Right cardiac atrium (tissue), 5 donors: ENCODE data around the gene ISG15. TPM values are rescaled to one million over a fixed set of nuclear protein-coding genes. Genes with fewer than 3 reads are reported as not detected.
A peak's percentile ranks its signal among the peaks of the same experiment; 100 is the strongest.
"Not testable (repeated sequence)": the region's sequence is repeated elsewhere in the genome, so short reads cannot be mapped to it uniquely, and the experiment has no call there.

Experiments used
- ATAC-seq, 2 donors: fragments of 200-7000 bp; cut with Tn5 transposase; one replicate each; pipeline versions ENCODE4 v1.8.0 to v1.9.1; 2020; ENCODE audit warnings: moderate library complexity in 2 of 2, mild to moderate bottlenecking in 1 of 2
- DNase-seq, 3 donors: peaks; one replicate each; pipeline ENCODE4 v3.0.0-alpha.2; 2020
- H3K27ac ChIP-seq: one replicate; pipeline ENCODE4 v1.5.1; 2013; ENCODE audit warnings: mild to moderate bottlenecking, low read length, control low read depth, moderate library complexity
- H3K27me3 ChIP-seq: one replicate; pipeline ENCODE4 v1.6.1; 2013; ENCODE audit not compliant: control insufficient read depth, insufficient read depth
- H3K4me1 ChIP-seq: one replicate; pipeline ENCODE4 v1.6.1; 2013; ENCODE audit warnings: low read length; ENCODE audit not compliant: control insufficient read depth, insufficient read depth
- H3K4me3 ChIP-seq: one replicate; pipeline ENCODE4 v1.5.1; 2013; ENCODE audit warnings: low read length, control low read depth
- H3K9me3 ChIP-seq: one replicate; pipeline ENCODE4 v1.6.1; 2013; ENCODE audit warnings: low read length; ENCODE audit not compliant: control insufficient read depth
- WGBS: extraction: QIAGEN DNeasy Blood & Tissue Kit; methylation state at CpG from one replicate; pipeline ENCODE4 v1.1.7; 2013; 5-methylcytosine and 5-hydroxymethylcytosine counted together
- intact Hi-C, 4 donors: fragments of 100-400 bp; cut with DNase I; formaldehyde crosslinking; loops; one replicate each; pipeline versions ENCODE4 v1.11.0 to v1.14.0; 2022 to 2023
- polyA plus RNA-seq: library from polyadenylated mRNA; stranded (reverse); fragments of 200-250 nt; gene quantifications from one replicate; pipeline ENCODE4 v1.2.3, GENCODE V29; 2013
- total RNA-seq, 4 donors: library from RNA; stranded (reverse); fragmentation: NEBNext Ultra II Directional; extraction: Animal tissue kit (Norgen Biotek cat#: 25700); gene quantifications; one replicate each; pipeline ENCODE4 v1.2.1, GENCODE V29; 2021
- donor health status: healthy with polysubstance abuse.
- donor health status: DM: no; HTN: yes; CAD: no.
- donor health status: DM: no; HTN: no; CAD: no.
- donor health status: DM: no; HTN: yes; CAD: no; lungs with severe emphysema.
- donor health status: DM: yes; HTN: yes; CAD: no.

Gene ISG15
- total and polyA plus RNA-seq, 5 donors, result 16.1 to 65.5 (median 24.8) TPM

DNA sequence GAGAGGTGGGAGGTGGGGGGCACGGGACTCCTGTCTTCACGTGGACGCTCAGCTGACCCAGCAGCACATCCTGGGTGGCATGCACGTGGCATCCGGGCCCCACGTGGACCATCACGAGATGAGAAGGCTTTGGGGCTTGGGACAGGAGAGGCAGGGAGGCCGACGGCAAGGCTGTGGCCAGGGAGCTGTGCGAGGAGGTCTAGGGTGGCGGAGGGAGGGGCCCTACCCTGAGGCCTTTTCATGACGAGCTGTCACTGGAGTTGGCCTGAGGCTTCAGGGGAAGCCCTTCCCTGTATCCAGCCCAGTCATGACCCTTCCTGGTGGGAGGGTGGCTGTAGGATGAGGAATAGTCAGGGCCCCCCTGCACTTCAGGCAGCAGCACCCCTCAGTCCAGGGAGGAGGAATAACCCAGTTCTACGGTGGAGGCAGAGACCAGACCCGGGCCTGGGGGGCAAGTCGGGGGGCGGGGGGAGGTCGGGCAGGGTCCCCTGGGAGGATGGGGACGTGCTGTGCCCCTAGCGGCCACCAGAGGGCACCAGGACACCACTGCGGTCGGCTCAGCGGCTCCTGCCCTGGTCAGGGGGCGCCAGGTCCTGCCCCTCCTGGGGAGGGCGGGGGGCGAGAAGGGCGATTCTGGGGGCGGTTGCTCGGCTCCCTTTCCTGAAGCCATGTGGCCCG, 29.4 kb upstream of the ISG15 start:
- no peaks in the 10 kb centered on the region for H3K9me3 ChIP-seq
- 21% methylated on average over 29 of the region's 29 CpGs for WGBS
- H3K4me3 ChIP-seq, result no peak overlapping the region
- DNase-seq, result peak; percentile 51 to 85 (median 82)
- no peak overlapping the region for H3K27ac ChIP-seq
- intact Hi-C loops, result loop anchor here in 2 of 4 donors (2.0 to 5.0 kb wide), 2 partner anchors 15 to 78 kb away; no protein-coding TSS in a partner anchor
- no peaks in the 10 kb centered on the region for H3K27me3 ChIP-seq
- peak; percentile 17 to 18 for ATAC-seq
- no peaks in the 10 kb centered on the region for H3K4me1 ChIP-seq

DNA sequence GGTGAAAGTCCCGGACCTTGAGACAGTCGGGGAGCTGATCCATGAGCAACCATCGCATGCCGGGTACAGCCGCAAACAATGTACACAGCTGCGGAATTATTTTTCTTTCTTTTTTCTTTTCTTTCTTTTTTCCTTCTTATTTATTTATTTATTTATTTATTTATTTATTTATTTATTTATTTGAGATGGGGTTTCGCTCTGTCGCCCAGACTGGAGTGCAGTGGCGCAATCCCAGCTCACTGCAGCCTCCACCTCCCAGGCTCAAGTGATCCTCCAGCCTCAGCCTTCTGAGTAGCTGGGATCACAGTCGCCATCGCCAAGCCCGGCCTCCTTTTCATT, 28.9 kb upstream of the ISG15 start:
- intact Hi-C loops, result loop anchor here in 2 of 4 donors (2.0 to 5.0 kb wide), 2 partner anchors 14 to 78 kb away; no protein-coding TSS in a partner anchor
- WGBS, result 57% methylated on average over 12 of the region's 12 CpGs
- Histone ChIP-seq H3K4me3 (no peak overlapping the region), H3K9me3 (no peaks in the 10 kb centered on the region), H3K27me3 (no peaks in the 10 kb centered on the region), H3K4me1 (no peaks in the 10 kb centered on the region), H3K27ac (no peak overlapping the region)
- ATAC-seq, result no peak
- DNase-seq, result peak in 1 of 3 donors; percentile 25

DNA sequence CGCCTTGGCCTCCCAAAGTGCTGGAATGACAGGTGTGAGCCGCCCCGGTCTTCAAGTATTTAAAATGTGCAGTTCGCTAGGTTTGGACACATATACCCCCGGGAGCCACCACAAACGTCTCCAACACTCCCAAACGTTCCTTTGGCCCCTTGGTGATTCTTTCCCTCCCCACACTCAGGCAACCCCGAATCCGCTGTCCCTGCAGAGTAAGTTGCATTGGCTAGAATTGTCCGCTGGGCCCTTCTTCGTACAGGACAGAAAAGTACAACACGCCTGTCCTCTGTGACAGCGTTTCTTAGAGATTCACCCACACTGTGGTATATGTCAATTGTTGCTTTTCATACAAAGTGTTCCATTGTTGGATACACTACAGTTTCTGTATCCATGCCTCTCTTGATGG, 28.2 kb upstream of the ISG15 start:
- no peaks in the 10 kb centered on the region for H3K27me3 ChIP-seq
- H3K9me3 ChIP-seq, result no peaks in the 10 kb centered on the region
- intact Hi-C loops, result loop anchor here in 3 of 4 donors (2.0 to 5.0 kb wide), 2 partner anchors 14 to 77 kb away; no protein-coding TSS in a partner anchor
- no peak overlapping the region for H3K4me3 ChIP-seq
- H3K27ac ChIP-seq, result no peak overlapping the region
- 76% methylated on average over 13 of the region's 13 CpGs for WGBS
- DNase-seq, result peak in 1 of 3 donors; percentile 19
- H3K4me1 ChIP-seq, result no peaks in the 10 kb centered on the region
- no peak for ATAC-seq

DNA sequence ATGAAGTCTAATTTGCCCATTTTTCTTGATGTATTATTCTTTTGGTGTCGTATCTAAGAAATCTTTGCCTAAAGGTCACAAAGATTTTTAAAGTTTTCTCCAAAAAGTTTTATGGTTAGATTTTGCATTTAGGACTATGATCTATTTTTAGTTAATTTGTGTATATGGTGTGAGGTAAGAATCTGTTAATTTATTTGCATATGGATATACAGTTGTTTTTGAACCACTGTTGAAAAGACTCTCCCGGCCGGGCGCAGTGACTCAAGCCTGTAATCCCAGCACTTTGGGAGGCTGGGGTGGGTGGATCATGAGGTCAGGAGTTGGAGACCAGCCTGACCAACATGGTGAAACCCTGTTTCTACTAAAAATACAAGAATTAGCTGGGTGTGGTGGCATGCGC, 25.2 kb upstream of the ISG15 start:
- intact Hi-C loops, result loop anchor here in 3 of 4 donors (5.0 kb wide), 1 partner anchor 74 kb away; no protein-coding TSS in a partner anchor
- DNase-seq, result peak in 1 of 3 donors; percentile 12
- not testable (repeated sequence) for H3K27ac ChIP-seq, ATAC-seq, H3K4me3 ChIP-seq, H3K4me1 ChIP-seq, H3K9me3 ChIP-seq, H3K27me3 ChIP-seq
- WGBS, result 86% methylated on average over 5 of the region's 5 CpGs

DNA sequence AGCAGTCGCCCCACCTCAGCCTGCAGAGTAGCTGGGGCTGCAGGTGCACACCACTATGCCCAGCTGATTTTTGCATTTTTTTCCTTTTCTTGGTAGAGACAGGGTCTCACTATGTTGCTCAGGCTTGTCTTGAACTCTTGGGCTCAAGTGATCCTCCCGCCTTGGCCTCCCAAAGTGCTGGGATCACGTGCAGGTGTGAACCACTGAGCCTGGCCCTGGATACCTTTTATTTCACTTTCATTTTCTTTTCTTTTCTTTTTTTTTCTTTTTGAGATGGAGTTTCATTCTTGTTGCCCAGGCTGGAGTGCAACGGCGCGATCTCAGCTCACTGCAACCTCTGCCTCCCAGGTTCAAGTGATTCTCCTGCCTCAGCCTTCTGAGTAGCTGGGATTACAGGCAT, 22.0 kb upstream of the ISG15 start:
- ATAC-seq, DNase-seq, H3K9me3 ChIP-seq, H3K27me3 ChIP-seq, intact Hi-C loops, H3K27ac ChIP-seq, H3K4me3 ChIP-seq, H3K4me1 ChIP-seq: not testable (repeated sequence)
- 92% methylated on average over 6 of the region's 6 CpGs for WGBS

DNA sequence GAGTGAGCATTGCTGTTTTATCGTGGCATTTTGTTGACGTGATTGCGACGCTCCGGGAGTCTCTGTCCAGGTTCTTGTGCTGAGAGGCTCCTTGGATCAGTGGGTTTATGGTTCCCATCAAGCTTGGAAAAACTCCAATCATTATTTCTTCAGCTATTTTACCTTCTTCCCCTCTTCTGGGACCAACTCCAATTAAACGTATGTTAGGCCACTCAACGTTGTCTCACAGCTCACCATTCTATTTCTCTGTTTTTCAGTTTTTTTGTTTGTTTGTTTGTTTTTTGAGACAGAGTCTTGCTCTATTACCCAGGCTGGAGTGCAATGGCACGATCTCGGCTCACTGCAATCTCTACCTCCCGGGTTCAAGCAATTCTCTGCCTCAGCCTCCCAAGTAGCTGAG, 21.4 kb upstream of the ISG15 start:
- Histone ChIP-seq H3K27me3 (no peaks in the 10 kb centered on the region), H3K4me3 (no peak overlapping the region), H3K4me1 (no peaks in the 10 kb centered on the region), H3K9me3 (no peaks in the 10 kb centered on the region), H3K27ac (no peak overlapping the region)
- ATAC-seq, result no peak
- 96% methylated on average over 10 of the region's 10 CpGs for WGBS
- intact Hi-C loops, result no loop called here
- DNase-seq, result no peak

DNA sequence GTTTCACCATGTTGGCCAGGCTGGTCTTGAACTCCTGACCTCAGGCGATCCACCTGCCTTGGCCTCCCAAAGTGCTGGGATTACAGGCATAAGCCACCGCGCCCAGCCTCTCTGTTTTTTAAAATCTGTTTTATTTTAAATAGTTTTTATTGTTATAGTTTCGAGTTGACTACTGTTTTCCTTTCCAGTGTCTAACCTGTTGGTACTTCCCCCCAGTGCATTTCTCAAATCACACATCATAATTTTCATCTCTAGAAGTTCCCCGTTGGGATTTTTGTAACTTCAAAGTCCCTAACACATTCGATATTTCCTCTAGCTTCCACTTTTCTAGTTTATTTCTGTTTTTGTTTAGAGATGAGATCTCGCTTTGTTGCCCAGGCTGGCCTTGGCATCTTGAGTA, 20.9 kb upstream of the ISG15 start:
- intact Hi-C loops, result no loop called here
- DNase-seq, result no peak
- WGBS, result 90% methylated on average over 7 of the region's 7 CpGs
- no peaks in the 10 kb centered on the region for H3K4me1 ChIP-seq
- no peaks in the 10 kb centered on the region for H3K27me3 ChIP-seq
- no peak overlapping the region for H3K27ac ChIP-seq
- H3K9me3 ChIP-seq, result no peaks in the 10 kb centered on the region
- ATAC-seq, result no peak
- no peak overlapping the region for H3K4me3 ChIP-seq

DNA sequence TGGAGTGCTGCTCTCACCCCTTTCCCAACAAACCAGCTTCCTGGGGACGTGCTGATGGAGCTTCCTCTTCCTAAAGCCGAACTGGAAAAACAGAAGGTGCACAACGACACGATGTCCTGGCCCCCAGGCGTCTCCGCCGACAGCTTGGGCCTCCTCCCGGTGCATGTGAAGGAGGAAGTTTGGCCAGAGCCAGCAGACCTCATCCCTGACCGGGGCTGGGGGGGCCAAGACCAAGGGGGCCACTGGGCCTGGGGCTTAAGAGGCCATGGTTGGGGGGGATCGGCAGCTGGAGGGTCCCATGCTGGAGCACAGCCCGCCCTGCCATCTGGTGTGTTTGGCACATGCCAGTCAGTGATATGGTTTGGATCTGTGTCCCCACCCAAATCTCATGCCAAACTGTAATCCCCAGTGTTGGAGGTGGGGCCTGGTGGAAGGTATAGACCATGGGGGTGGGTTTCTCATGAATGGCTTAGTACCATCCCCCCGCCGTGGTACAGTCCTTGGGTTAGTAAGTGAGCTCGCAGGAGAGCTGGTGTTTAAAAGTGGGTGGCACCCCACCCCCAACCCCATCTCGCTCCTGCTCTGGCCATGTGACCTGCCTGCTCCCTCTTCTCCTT, 19.8 kb upstream of the ISG15 start:
- Histone ChIP-seq H3K27me3 (no peaks in the 10 kb centered on the region), H3K27ac (no peak overlapping the region), H3K4me3 (no peak overlapping the region), H3K9me3 (no peaks in the 10 kb centered on the region), H3K4me1 (no peaks in the 10 kb centered on the region)
- intact Hi-C loops, result no loop called here
- 74% methylated on average over 15 of the region's 15 CpGs for WGBS
- DNase-seq (peak in 2 of 3 donors; percentile 22 to 33), ATAC-seq (no peak)

DNA sequence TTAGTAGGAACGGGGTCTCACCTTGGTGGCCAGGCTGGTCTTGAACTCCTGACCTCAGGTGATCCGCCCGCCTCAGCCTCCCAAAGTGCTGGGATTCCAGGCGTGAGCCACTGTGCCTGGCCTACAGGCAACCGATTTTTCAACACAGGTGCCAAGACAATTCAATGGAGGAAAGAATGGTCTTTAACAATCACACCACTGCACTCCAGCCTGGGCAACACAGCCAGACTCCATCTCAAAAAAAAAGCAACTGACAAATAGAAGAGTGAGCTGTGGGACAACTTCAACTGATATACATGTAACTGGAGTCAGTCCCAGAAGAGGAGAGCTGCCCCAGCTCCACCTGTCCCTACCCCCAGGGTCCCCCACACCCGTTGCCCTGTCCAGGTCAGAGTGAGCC, 18.8 kb upstream of the ISG15 start:
- DNase-seq, result peak in 1 of 3 donors; percentile 32
- H3K4me3 ChIP-seq, H3K4me1 ChIP-seq, intact Hi-C loops, H3K27ac ChIP-seq, H3K9me3 ChIP-seq, H3K27me3 ChIP-seq, ATAC-seq: not testable (repeated sequence)
- 91% methylated on average over 6 of the region's 6 CpGs for WGBS

DNA sequence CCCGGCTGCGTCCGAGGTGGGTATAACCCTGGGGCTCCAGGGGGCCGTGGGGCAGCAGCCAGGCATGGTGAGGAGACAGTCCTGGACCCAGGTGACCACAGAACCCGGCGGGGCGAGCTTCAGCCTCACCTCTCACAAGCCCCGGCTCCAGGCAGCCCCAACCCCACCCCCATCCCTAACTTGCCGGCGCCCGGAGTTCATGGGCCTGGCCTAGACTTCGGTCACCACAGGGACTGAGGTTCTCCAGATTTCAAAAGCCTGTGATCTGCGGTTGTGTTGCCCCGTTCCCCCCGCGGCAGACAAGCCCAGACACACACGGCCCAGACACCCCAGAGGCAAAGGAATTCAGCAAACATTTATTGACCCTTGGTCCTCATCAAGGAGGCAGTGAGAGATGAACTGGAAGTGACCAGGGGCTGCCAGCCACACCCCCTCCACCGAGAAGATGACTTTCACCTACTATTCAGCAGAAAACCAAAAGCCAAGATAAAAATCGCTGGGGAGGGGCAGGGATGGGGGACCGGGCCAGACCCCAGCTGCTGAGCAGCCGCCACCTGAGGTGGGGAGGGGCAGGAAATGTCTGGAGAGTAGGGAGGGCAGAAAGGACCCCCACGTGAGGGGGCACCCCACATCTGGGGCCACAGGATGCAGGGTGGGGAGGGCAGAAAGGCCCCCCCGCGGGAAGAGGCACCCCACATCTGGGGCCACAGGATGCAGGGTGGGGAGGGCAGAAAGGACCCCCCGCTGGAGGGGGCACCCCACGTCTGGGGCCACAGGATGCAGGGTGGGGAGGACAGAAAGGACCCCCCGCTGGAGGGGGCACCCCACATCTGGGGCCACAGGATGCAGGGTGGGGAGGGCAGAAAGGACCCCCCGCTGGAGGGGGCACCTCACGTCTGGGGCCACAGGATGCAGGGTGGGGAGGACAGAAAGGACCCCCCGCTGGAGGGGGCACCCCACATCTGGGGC, 17.3 kb upstream of the ISG15 start:
- H3K4me3 ChIP-seq, result no peak overlapping the region
- H3K27ac ChIP-seq, result no peak overlapping the region
- 38% methylated on average over 30 of the region's 30 CpGs for WGBS
- ATAC-seq (no peak), DNase-seq (peak; percentile 22 to 59 (median 58))
- H3K4me1 ChIP-seq, result no peaks in the 10 kb centered on the region
- H3K9me3 ChIP-seq, result no peaks in the 10 kb centered on the region
- H3K27me3 ChIP-seq, result no peaks in the 10 kb centered on the region
- intact Hi-C loops, result no loop called here
